GM19193 (cell line): ENCODE data around the gene OGFOD3.

ENCODE experiments used
- POLR2A ChIP-seq: IDR thresholded peaks from 4 replicates; pipeline ENCODE4 v1.6.1; 2011; ENCODE audit not compliant: insufficient read depth, insufficient read length; ENCODE audit errors: extremely low read depth

Gene OGFOD3

GRCh38 chr17:82418001-82418986 lies at the start of gene OGFOD3, which contains the start of gene HEXD:
TSS of gene OGFOD3 (minus strand) at chr17:82418586. CDS start at chr17:82418485, 101 bp downstream.
TSS of gene HEXD (plus strand) at chr17:82418347. CDS start at chr17:82419800, 1,453 bp downstream.
- peak; percentile 86 for TF ChIP-seq POLR2A

GRCh38 chr17:82465023-82465603 lies 46.7 kb upstream of the OGFOD3 start:
- TF ChIP-seq POLR2A: no peak

- no peak for TF ChIP-seq POLR2A
These were observed 46.2 kb upstream of the OGFOD3 start for GRCh38 chr17:82464567-82464929.

GRCh38 chr17:82463925-82464566 lies 45.7 kb upstream of the OGFOD3 start:
- no peak for TF ChIP-seq POLR2A

GRCh38 chr17:82463391-82463790 lies 45.0 kb upstream of the OGFOD3 start:
- no peak for TF ChIP-seq POLR2A

GRCh38 chr17:82461827-82462524 lies 43.6 kb upstream of the OGFOD3 start:
- no peak for TF ChIP-seq POLR2A

GRCh38 chr17:82458885-82459424 lies 40.6 kb upstream of the OGFOD3 start:
- TF ChIP-seq POLR2A: no peak

- peak; percentile 91 for TF ChIP-seq POLR2A
These were observed 39.9 kb upstream of the OGFOD3 start, which contains the start of gene NARF for GRCh38 chr17:82458179-82458884. TSS of gene NARF (plus strand) at chr17:82458741. CDS start at chr17:82458804, 63 bp downstream.

GRCh38 chr17:82457929-82458178 lies 39.5 kb upstream of the OGFOD3 start:
- no peak for TF ChIP-seq POLR2A

GRCh38 chr17:82457073-82457928 lies 38.9 kb upstream of the OGFOD3 start:
- no peak for TF ChIP-seq POLR2A

GRCh38 chr17:82452162-82452561 lies 33.8 kb upstream of the OGFOD3 start:
- TF ChIP-seq POLR2A: no peak

- TF ChIP-seq POLR2A: peak; percentile 93
These were observed 32.1 kb upstream of the OGFOD3 start, which contains the start of gene CYBC1 for GRCh38 chr17:82450357-82451106. TSS of gene CYBC1 (minus strand) at chr17:82450752. CDS start at chr17:82449254, 1,498 bp downstream.
